K562 (cell line): Measurements from ENCODE around the gene ADAM19. TPM values are rescaled to one million over a fixed set of nuclear protein-coding genes. Genes with fewer than 3 reads are reported as not detected.

Experiments
- ATAC-seq: fragments of 200-7000 bp; cut with Tn5 transposase; 3 replicates; pipeline ENCODE4 v1.9.1; 2020; ENCODE audit warnings: moderate library complexity
- BruUV-seq: library from RNA; stranded (reverse); fragments of 400-500 nt; replicated peaks from 2 replicates; lab custom pipeline; 2021; lab: Mats Ljungman, UMichigan
- CTCF ChIA-PET: fragments of 300-600 bp; formaldehyde crosslinking; extraction: SDS; loops from one replicate; lab custom pipeline; 2021; ENCODE audit warnings: low intra/inter-chr PET ratio; lab: Yijun Ruan, JAX
- POLR2A ChIA-PET: fragments of 300-600, 350-650 bp; sonication (Branson Sonifier 250); formaldehyde crosslinking; extraction: SDS; loops from one replicate; lab custom pipeline; 2021; ENCODE audit warnings: antibody characterized with exemption, inconsistent platforms; lab: Yijun Ruan, JAX
- DNase-seq, 4 experiments: peaks; one replicate each; pipeline versions ENCODE4 v3.0.0 to v3.0.0-alpha.2; 2011 to 2018; ENCODE audit warnings: low spot score in 3 of 4, mixed read lengths in 3 of 4; ENCODE audit errors: extremely low read depth in 1 of 4
- FAIRE-seq: peaks from 2 replicates; lab custom pipeline; 2011; peaks lifted over from hg19 to GRCh38; lab: Jason Lieb, UNC
- H2AFZ ChIP-seq: 2 replicates; pipeline ENCODE4 v1.6.0; 2011; ENCODE audit warnings: low read depth, low read length, control low read depth, inconsistent platforms
- H3K27ac ChIP-seq: fragments of 200-600 bp; 3 replicates; pipeline ENCODE4 v1.8.0; 2011; ENCODE audit warnings: low read depth, mild to moderate bottlenecking, control low read depth, inconsistent platforms, low read length, moderate library complexity, mixed read lengths; ENCODE audit errors: extremely low read depth
- H3K27me3 ChIP-seq, 2 experiments: fragments of 300-600 bp in 1 of 2; 2 replicates in 1 of 2; 3 replicates in 1 of 2; pipeline versions ENCODE4 v1.6.0 to v1.8.0; 2011; ENCODE audit warnings: inconsistent platforms in 2 of 2, low read length in 2 of 2, mild to moderate bottlenecking in 1 of 2, mixed read lengths in 1 of 2, moderate library complexity in 1 of 2; ENCODE audit not compliant: control insufficient read depth in 2 of 2, insufficient read depth in 2 of 2
- H3K36me3 ChIP-seq: fragments of 300-600 bp; 3 replicates; pipeline ENCODE4 v1.8.0; 2011; ENCODE audit warnings: mild to moderate bottlenecking, low read length, inconsistent platforms; ENCODE audit not compliant: control insufficient read depth, insufficient read depth
- H3K4me1 ChIP-seq, 2 experiments: fragments of 200-600 bp in 1 of 2; replicated peaks in 1 of 2; 2 replicates in 1 of 2; 3 replicates in 1 of 2; pipeline versions ENCODE4 v1.5.1 to v1.8.0; 2011; ENCODE audit warnings: inconsistent platforms in 2 of 2, low read length in 2 of 2, mild to moderate bottlenecking in 1 of 2, mixed read lengths in 1 of 2, moderate library complexity in 1 of 2; ENCODE audit not compliant: control insufficient read depth in 2 of 2, insufficient read depth in 2 of 2
- H3K4me2 ChIP-seq: 2 replicates; pipeline ENCODE4 v1.6.1; 2011; ENCODE audit warnings: low read length, control low read depth, inconsistent platforms, mixed read lengths; ENCODE audit not compliant: insufficient read depth
- H3K4me3 ChIP-seq: fragments of 200-600 bp; sonication (generic), shearing (Covaris generic); 2 replicates; pipeline ENCODE4 v1.5.1; 2016; ENCODE audit warnings: control low read depth, inconsistent platforms
- H3K79me2 ChIP-seq: fragments of 200-600 bp; 3 replicates; pipeline ENCODE4 v1.8.0; 2011; ENCODE audit warnings: low read length, inconsistent platforms; ENCODE audit not compliant: control insufficient read depth, insufficient read depth
- H3K9ac ChIP-seq, 2 experiments: 2 replicates each; pipeline versions ENCODE4 v1.6.0 to v1.6.1; 2011; ENCODE audit warnings: low read depth in 2 of 2, low read length in 2 of 2, control low read depth in 1 of 2, inconsistent platforms in 1 of 2, mild to moderate bottlenecking in 1 of 2, mixed read lengths in 1 of 2; ENCODE audit not compliant: insufficient read depth in 1 of 2
- H3K9me1 ChIP-seq: one replicate; pipeline ENCODE4 v1.6.0; 2011; ENCODE audit warnings: inconsistent platforms, mild to moderate bottlenecking, low read length, moderate library complexity; ENCODE audit not compliant: control insufficient read depth, insufficient read depth
- H3K9me3 ChIP-seq: replicated peaks from 2 replicates; pipeline ENCODE4 v1.5.1; 2011; ENCODE audit warnings: low read depth, low read length, inconsistent platforms; ENCODE audit not compliant: control insufficient read depth, insufficient read depth
- H4K20me1 ChIP-seq: replicated peaks from 2 replicates; pipeline ENCODE4 v1.6.1; 2011; ENCODE audit warnings: low read length, inconsistent platforms, mixed read lengths; ENCODE audit not compliant: control insufficient read depth, insufficient read depth
- BRF2 ChIP-seq: IDR thresholded peaks from 3 replicates; pipeline ENCODE4 v1.6.1; 2011; ENCODE audit warnings: borderline replicate concordance, mild to moderate bottlenecking; ENCODE audit not compliant: insufficient read length, insufficient read depth
- CBFA2T2 ChIP-seq: fragments of 450-650 bp; conservative IDR thresholded peaks from 2 replicates; pipeline ENCODE4 v1.6.1; 2017; ENCODE audit warnings: mild to moderate bottlenecking
- CC2D1A ChIP-seq: fragments of 450-650 bp; IDR thresholded peaks from 2 replicates; pipeline ENCODE4 v1.6.1; 2017; ENCODE audit warnings: mild to moderate bottlenecking
- HLTF ChIP-seq: fragments of 450-650 bp; IDR thresholded peaks from 2 replicates; pipeline ENCODE4 v1.6.1; 2016
- IRF9 ChIP-seq: fragments of 450-650 bp; IDR thresholded peaks from 2 replicates; pipeline ENCODE4 v1.6.1; 2016; ENCODE audit warnings: missing biosample characterization, missing genetic modification characterization
- PHF21A ChIP-seq: fragments of 450-650 bp; IDR thresholded peaks from 2 replicates; pipeline ENCODE4 v1.6.1; 2017; ENCODE audit warnings: low read depth, borderline replicate concordance
- RBM39 ChIP-seq: fragments of 200-400 bp; formaldehyde crosslinking; optimal IDR thresholded peaks from 2 replicates; pipeline ENCODE3; 2018; ENCODE audit warnings: low read depth, low read length
- SMARCB1 ChIP-seq: IDR thresholded peaks from 2 replicates; pipeline ENCODE4 v1.6.1; 2011; ENCODE audit warnings: improper control_type of control experiment, low read depth; ENCODE audit not compliant: insufficient read length
- TARDBP ChIP-seq: fragments of 450-650 bp; IDR thresholded peaks from 2 replicates; pipeline ENCODE4 v1.6.1; 2016
- TFAM ChIP-seq: fragments of 250-450 bp; sonication (Bioruptor Pico); conservative IDR thresholded peaks from 2 replicates; pipeline ENCODE4 v1.5.0; 2021; ENCODE audit warnings: mild to moderate bottlenecking, moderate library complexity
- ZMIZ1 ChIP-seq, 2 experiments: fragments of 150-350 bp in 1 of 2; IDR thresholded peaks; 2 replicates each; pipeline ENCODE4 v1.6.1; 2012 to 2016; ENCODE audit warnings: low read depth in 2 of 2, low read length in 2 of 2, mild to moderate bottlenecking in 1 of 2, moderate library complexity in 1 of 2
- ZNF699 ChIP-seq: fragments of 250-450 bp; sonication (Bioruptor Pico); IDR thresholded peaks from 2 replicates; pipeline ENCODE4 v1.8.0; 2021; ENCODE audit warnings: mild to moderate bottlenecking, moderate library complexity; ENCODE audit not compliant: insufficient replicate concordance
- ZNF740 ChIP-seq, 3 experiments: fragments of 200-800 bp in 1 of 3; sonication (Bioruptor generic) in 1 of 3; sonication (generic) in 1 of 3; formaldehyde crosslinking in 1 of 3; IDR thresholded peaks; 2 replicates each; pipeline versions ENCODE4 v1.6.1 to v1.8.0; 2016 to 2022; ENCODE audit warnings: mild to moderate bottlenecking in 2 of 3, missing compliant biosample characterization in 2 of 3, missing genetic modification characterization in 2 of 3, missing genetic modification reagents in 1 of 3
- WGBS: fragments of 100-300 bp; shearing (Covaris generic); methylation state at CpG from one replicate; pipeline ENCODE4 v1.1.6; 2016; ENCODE audit warnings: low coverage, mixed read lengths; ENCODE audit not compliant: insufficient coverage; ENCODE audit errors: missing lambda C conversion rate; 5-methylcytosine and 5-hydroxymethylcytosine counted together
- in situ Hi-C: fragments of 300-500 bp; cut with MboI; formaldehyde crosslinking; loops from 4 replicates; pipeline ENCODE4 v1.15.0; 2018; ENCODE audit warnings: inconsistent platforms, mixed read lengths
- intact Hi-C: fragments of 100-400 bp; cut with micrococcal nuclease; formaldehyde crosslinking; loops from 2 replicates; pipeline ENCODE4 v1.14.2; 2022
- polyA plus RNA-seq, 8 experiments: library from polyadenylated mRNA; depleted of rRNA in 4 of 8; stranded (reverse) in 5 of 8; unstranded in 3 of 8; fragments of >200 nt; fragmentation: Nextera tagmentation in 2 of 8; fragmentation: Illumina TruSeq in 1 of 8; extraction: Ambion mirVana in 2 of 8; extraction: Trizol in 1 of 8; gene quantifications; 2 replicates each; pipeline versions ENCODE4 v1.2.1 to v1.2.3, GENCODE V29; 2011 to 2014; ENCODE audit warnings: inconsistent platforms in 1 of 8, missing spikeins in 1 of 8
- total RNA-seq, 7 experiments: library from RNA; depleted of rRNA in 6 of 7; stranded (reverse); fragments of >200 nt in 6 of 7; fragmentation: Illumina TruSeq in 2 of 7; extraction: Trizol in 2 of 7; gene quantifications; 2 replicates each; pipeline versions ENCODE4 v1.2.1 to v1.2.3, GENCODE V29; 2011 to 2021; ENCODE audit warnings: low replicate concordance in 1 of 7

Gene ADAM19
- total and polyA plus RNA-seq, 9 of the 15 experiments (the other 6 are each of a cell fraction or from before 2014, with no cell fraction given), result 0.11 to 1.1 (median 0.43) TPM

- no peak for ATAC-seq
- H3K4me1 ChIP-seq, result no peaks in the 10 kb centered on the region
- CTCF ChIA-PET, result interaction anchor here (3.3 kb wide), 1 partner anchor 310 kb away, joined by 23 read pairs; the partner anchor contains the start of gene LSM11
- no peak overlapping the region for H3K9ac ChIP-seq
- no peak for FAIRE-seq
- no TSS peak for BruUV-seq
- DNase-seq, result no peak
- H3K9me3 ChIP-seq, result no peaks in the 10 kb centered on the region
- no peaks in the 10 kb centered on the region for H3K27me3 ChIP-seq
- H3K4me3 ChIP-seq, result no peak overlapping the region
- no peaks in the 10 kb centered on the region for H3K79me2 ChIP-seq
- no peak overlapping the region for H2AFZ ChIP-seq
- POLR2A ChIA-PET, result no interaction called here
- intact Hi-C loops (loop anchor here (5.0 kb wide), 1 partner anchor 308 kb away; the partner anchor contains the start of gene LSM11), in situ Hi-C loops (no loop called here)
- no peaks in the 10 kb centered on the region for H4K20me1 ChIP-seq
- H3K9me1 ChIP-seq, result no peaks in the 10 kb centered on the region
- 0% methylated on average over 4 of the region's 4 CpGs for WGBS
- H3K36me3 ChIP-seq, result no peaks in the 10 kb centered on the region
- H3K27ac ChIP-seq, result no peak overlapping the region
- H3K4me2 ChIP-seq, result no peak overlapping the region
- TF ChIP-seq IRF9 (tag) (no peak), ZNF699 (CRISPR knock-in tag) (no peak), PHF21A (no peak), ZNF740 (CRISPR knock-in tag; IDR thresholded peaks at IDR 0.05) (no peak), ZNF740 (tag; IDR thresholded peaks at IDR 0.05) (no peak), SMARCB1 (no peak), RBM39 (no peak), TARDBP (no peak), HLTF (no peak), CC2D1A (no peak), BRF2 (no peak), CBFA2T2 (no peak), ZMIZ1 (IDR thresholded peaks at IDR 0.05; ENCODE audit: low read depth in 2 of 2, low read length in 2 of 2) (no peak), TFAM (CRISPR knock-in tag) (no peak)
Observed at GRCh38 chr5:157434096-157434495, 141.5 kb downstream of the ADAM19 start.
